ENCODE data around the gene USP33. TPM values are rescaled to one million over a fixed set of nuclear protein-coding genes. Genes with fewer than 3 reads are reported as not detected.

The USP33 gene
- total RNA-seq, 1 donor from 2014 or later = 36.6 TPM

DNA sequence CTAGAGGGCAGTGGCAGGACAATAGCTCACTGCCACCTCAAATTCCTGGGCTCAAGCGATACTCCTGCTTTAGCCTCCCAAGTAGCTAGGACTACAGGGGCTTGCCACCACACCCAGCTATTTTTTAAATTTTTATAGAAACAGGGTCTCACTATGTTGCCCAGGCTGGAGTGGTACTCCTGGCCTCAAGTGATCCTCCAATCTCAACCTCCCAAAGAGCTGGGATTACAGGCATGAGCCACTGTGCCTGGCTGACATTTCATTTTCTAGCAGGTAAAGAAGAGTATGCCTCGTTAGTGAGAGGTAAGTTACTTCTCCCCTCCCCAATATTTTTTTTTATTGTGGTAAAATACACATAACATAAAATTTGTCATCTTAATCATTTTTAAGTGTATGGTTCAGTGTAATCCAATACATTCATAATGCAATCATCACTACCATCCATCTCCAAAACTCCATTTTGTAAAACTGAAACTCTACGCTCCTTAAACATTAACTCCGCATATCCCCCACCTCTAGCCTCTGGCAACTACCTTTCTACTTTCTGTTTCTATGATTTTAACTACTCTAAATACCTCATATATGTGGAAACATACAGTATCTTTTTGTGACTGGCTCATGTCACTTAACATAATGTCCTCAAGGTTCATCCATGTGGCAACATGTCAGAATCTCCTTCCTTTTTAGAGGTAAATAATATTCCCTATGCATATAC lies 99.6 kb downstream of the USP33 start:
- FAIRE-seq (no peak), DNase-seq (ENCODE audit: low read depth) (no peak)
- H3K4me3 ChIP-seq (ENCODE audit: low read depth, low read length) = no peak overlapping the region
- H3K36me3 ChIP-seq (ENCODE audit: control insufficient read depth, insufficient read depth, low read length) = peaks cover 1% of the 10 kb centered on the region
- H3K27me3 ChIP-seq (ENCODE audit: control insufficient read depth, insufficient read depth, low read length) = no peaks in the 10 kb centered on the region
- TF ChIP-seq, protein P1, sequence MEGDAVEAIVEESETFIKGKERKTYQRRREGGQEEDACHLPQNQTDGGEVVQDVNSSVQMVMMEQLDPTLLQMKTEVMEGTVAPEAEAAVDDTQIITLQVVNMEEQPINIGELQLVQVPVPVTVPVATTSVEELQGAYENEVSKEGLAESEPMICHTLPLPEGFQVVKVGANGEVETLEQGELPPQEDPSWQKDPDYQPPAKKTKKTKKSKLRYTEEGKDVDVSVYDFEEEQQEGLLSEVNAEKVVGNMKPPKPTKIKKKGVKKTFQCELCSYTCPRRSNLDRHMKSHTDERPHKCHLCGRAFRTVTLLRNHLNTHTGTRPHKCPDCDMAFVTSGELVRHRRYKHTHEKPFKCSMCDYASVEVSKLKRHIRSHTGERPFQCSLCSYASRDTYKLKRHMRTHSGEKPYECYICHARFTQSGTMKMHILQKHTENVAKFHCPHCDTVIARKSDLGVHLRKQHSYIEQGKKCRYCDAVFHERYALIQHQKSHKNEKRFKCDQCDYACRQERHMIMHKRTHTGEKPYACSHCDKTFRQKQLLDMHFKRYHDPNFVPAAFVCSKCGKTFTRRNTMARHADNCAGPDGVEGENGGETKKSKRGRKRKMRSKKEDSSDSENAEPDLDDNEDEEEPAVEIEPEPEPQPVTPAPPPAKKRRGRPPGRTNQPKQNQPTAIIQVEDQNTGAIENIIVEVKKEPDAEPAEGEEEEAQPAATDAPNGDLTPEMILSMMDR (IDR thresholded peaks at IDR 0.05; ENCODE audit: insufficient read depth, low read length, severe bottlenecking) = no peak

DNA sequence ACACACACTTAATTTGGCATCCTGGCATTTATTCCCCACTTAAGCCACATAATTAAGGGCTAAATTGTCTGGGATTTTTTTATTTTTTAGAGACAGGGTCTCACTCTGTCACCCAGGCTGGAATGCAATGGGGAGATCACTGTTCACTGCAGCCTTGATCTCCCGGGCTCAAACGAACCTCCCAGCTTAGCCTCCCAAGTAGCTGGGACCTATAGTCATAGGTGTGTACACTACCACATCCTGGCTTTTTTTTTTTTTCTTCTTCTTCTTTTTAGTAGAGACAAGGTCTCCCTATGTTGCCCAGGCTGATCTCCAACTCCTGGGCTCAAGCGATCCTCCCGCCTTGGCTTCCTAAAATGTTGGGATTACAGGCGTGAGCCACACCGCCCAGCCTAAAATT lies 101.4 kb downstream of the USP33 start:
- FAIRE-seq = no peak
- TF ChIP-seq, protein P1 (IDR thresholded peaks at IDR 0.05; ENCODE audit: insufficient read depth, low read length, severe bottlenecking) = no peak
- DNase-seq (ENCODE audit: low read depth) = no peak
- H3K36me3 ChIP-seq (ENCODE audit: control insufficient read depth, insufficient read depth, low read length) = peaks cover 3% of the 10 kb centered on the region
- H3K4me3 ChIP-seq (ENCODE audit: low read depth, low read length) = no peak overlapping the region
- H3K27me3 ChIP-seq (ENCODE audit: control insufficient read depth, insufficient read depth, low read length) = no peaks in the 10 kb centered on the region

DNA sequence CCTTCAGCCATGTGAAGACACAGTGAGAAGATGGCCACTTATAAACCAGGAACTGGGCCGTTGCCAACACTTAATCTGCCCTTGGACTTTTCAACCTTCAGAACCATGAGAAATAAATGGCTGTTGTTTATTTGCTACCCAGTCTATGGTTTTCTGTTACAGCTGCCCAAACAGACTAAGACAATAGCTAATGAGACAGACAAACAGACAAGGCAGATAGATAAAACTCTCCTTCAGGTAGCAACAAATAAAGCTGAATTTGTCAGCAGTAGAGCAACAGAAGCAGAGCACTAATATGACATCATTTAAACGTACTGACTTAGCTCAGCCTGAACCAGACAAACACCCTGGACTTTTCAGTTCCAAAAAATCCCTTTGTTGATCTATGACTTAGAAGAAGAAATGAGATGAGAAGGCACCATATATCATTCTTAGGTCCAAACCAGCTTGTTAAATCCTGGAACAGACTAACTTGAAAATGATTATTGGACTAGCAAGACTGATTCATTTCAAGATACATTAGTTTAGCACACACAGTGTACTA lies 104.1 kb downstream of the USP33 start:
- DNase-seq (ENCODE audit: low read depth) (no peak), FAIRE-seq (no peak)
- TF ChIP-seq, protein P1 (IDR thresholded peaks at IDR 0.05; ENCODE audit: insufficient read depth, low read length, severe bottlenecking) = no peak
- Histone ChIP-seq H3K4me3 (ENCODE audit: low read depth, low read length) (no peak overlapping the region), H3K36me3 (ENCODE audit: control insufficient read depth, insufficient read depth, low read length) (peaks cover 2% of the 10 kb centered on the region), H3K27me3 (ENCODE audit: control insufficient read depth, insufficient read depth, low read length) (no peaks in the 10 kb centered on the region)

DNA sequence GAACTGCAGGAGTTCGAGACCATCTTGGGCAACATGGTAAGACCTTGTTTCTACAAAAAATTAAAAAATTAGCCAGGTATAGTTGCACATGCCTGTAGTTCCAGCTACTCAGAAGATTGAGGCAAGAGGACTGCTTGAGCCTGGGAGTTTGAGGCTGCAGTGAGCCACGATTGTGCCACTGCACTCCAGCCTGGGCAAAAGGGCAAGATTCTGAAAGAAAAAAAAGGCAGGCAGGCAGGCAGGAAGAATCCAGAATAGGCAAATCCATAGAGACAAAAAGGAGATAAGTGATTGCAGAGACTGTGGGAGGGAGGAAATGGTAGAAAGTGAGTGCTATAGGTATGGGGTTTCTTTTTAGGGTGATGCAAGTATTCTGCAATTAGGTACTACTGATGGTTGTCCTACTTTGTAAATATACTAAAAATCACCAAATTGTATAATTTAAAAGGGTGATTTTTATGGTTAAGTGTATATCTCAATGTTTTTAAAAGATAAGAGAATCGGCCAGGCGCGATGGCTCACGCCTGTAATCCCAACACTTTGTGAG lies 106.6 kb downstream of the USP33 start:
- Histone ChIP-seq H3K36me3 (ENCODE audit: control insufficient read depth, insufficient read depth, low read length) (peaks cover 2% of the 10 kb centered on the region), H3K4me3 (ENCODE audit: low read depth, low read length) (no peak overlapping the region), H3K27me3 (ENCODE audit: control insufficient read depth, insufficient read depth, low read length) (no peaks in the 10 kb centered on the region)
- DNase-seq (ENCODE audit: low read depth) (no peak), FAIRE-seq (no peak)
- TF ChIP-seq, protein P1 (IDR thresholded peaks at IDR 0.05; ENCODE audit: insufficient read depth, low read length, severe bottlenecking) = no peak

GRCh38 chr1:77652268-77652667 lies 107.4 kb downstream of the USP33 start:
- FAIRE-seq (no peak), DNase-seq (ENCODE audit: low read depth) (no peak)
- Histone ChIP-seq H3K27me3 (ENCODE audit: control insufficient read depth, insufficient read depth, low read length) (no peaks in the 10 kb centered on the region), H3K4me3 (ENCODE audit: low read depth, low read length) (no peak overlapping the region), H3K36me3 (ENCODE audit: control insufficient read depth, insufficient read depth, low read length) (peaks cover 2% of the 10 kb centered on the region)
- TF ChIP-seq, protein P1 (IDR thresholded peaks at IDR 0.05; ENCODE audit: insufficient read depth, low read length, severe bottlenecking) = no peak
